Measurements from ENCODE around the gene LRRC46.

The LRRC46 gene

GRCh38 chr17:47869114-47869513 is 37.6 kb downstream of the LRRC46 start:
- Mint-ChIP-seq H3K27me3 (peaks cover 40% of the 10 kb centered on the region), H3K36me3 (ENCODE audit: low read depth) (no peaks in the 10 kb centered on the region), H3K4me3 (no peak overlapping the region)

GRCh38 chr17:47870056-47870455 is 38.6 kb downstream of the LRRC46 start:
- Mint-ChIP-seq H3K36me3 (ENCODE audit: low read depth) (no peaks in the 10 kb centered on the region), H3K4me3 (no peak overlapping the region), H3K27ac (no peak overlapping the region), H3K27me3 (peaks cover 49% of the 10 kb centered on the region), H3K9me3 (no peaks in the 10 kb centered on the region), H3K4me1 (ENCODE audit: low read depth) (peaks cover 2% of the 10 kb centered on the region)

More at GRCh38 chr17:47869114-47869513, 37.6 kb downstream of the LRRC46 start:
- H3K27ac Mint-ChIP-seq: no peak overlapping the region
- H3K9me3 Mint-ChIP-seq: no peaks in the 10 kb centered on the region
- peaks cover 6% of the 10 kb centered on the region for H3K4me1 Mint-ChIP-seq (ENCODE audit: low read depth)

GRCh38 chr17:47871048-47871447 is 39.6 kb downstream of the LRRC46 start:
- Mint-ChIP-seq H3K4me1 (ENCODE audit: low read depth) (no peaks in the 10 kb centered on the region), H3K9me3 (no peaks in the 10 kb centered on the region), H3K27ac (no peak overlapping the region), H3K36me3 (ENCODE audit: low read depth) (no peaks in the 10 kb centered on the region), H3K27me3 (peaks cover 54% of the 10 kb centered on the region), H3K4me3 (no peak overlapping the region)

GRCh38 chr17:47872019-47872650 is 40.7 kb downstream of the LRRC46 start:
- peaks cover 57% of the 10 kb centered on the region for H3K27me3 Mint-ChIP-seq
- H3K27ac Mint-ChIP-seq: no peak overlapping the region
- no peaks in the 10 kb centered on the region for H3K36me3 Mint-ChIP-seq (ENCODE audit: low read depth)
- H3K9me3 Mint-ChIP-seq: no peaks in the 10 kb centered on the region
- H3K4me3 Mint-ChIP-seq: no peak overlapping the region
- no peaks in the 10 kb centered on the region for H3K4me1 Mint-ChIP-seq (ENCODE audit: low read depth)

- Mint-ChIP-seq H3K27ac (no peak overlapping the region), H3K4me3 (no peak overlapping the region), H3K4me1 (ENCODE audit: low read depth) (no peaks in the 10 kb centered on the region), H3K36me3 (ENCODE audit: low read depth) (no peaks in the 10 kb centered on the region), H3K27me3 (peaks cover 56% of the 10 kb centered on the region), H3K9me3 (no peaks in the 10 kb centered on the region)
Observed at GRCh38 chr17:47872651-47873161, 41.2 kb downstream of the LRRC46 start.

- Mint-ChIP-seq H3K27me3 (peaks cover 56% of the 10 kb centered on the region), H3K9me3 (no peaks in the 10 kb centered on the region), H3K27ac (no peak overlapping the region), H3K4me3 (no peak overlapping the region), H3K4me1 (ENCODE audit: low read depth) (no peaks in the 10 kb centered on the region), H3K36me3 (ENCODE audit: low read depth) (no peaks in the 10 kb centered on the region)
Observed at GRCh38 chr17:47873200-47874090, 42.0 kb downstream of the LRRC46 start.

GRCh38 chr17:47875011-47875985 is 43.8 kb downstream of the LRRC46 start:
- Mint-ChIP-seq H3K27ac (no peak overlapping the region), H3K36me3 (ENCODE audit: low read depth) (no peaks in the 10 kb centered on the region), H3K4me1 (ENCODE audit: low read depth) (peaks cover 6% of the 10 kb centered on the region), H3K9me3 (no peaks in the 10 kb centered on the region), H3K4me3 (no peak overlapping the region), H3K27me3 (peaks cover 55% of the 10 kb centered on the region)

- no peak overlapping the region for H3K27ac Mint-ChIP-seq
- H3K27me3 Mint-ChIP-seq: peaks cover 37% of the 10 kb centered on the region
- H3K36me3 Mint-ChIP-seq (ENCODE audit: low read depth): no peaks in the 10 kb centered on the region
- H3K4me3 Mint-ChIP-seq: no peak overlapping the region
- no peaks in the 10 kb centered on the region for H3K9me3 Mint-ChIP-seq
- H3K4me1 Mint-ChIP-seq (ENCODE audit: low read depth): peaks cover 6% of the 10 kb centered on the region
Observed at GRCh38 chr17:47877368-47878034, 46.0 kb downstream of the LRRC46 start.

- Mint-ChIP-seq H3K4me1 (ENCODE audit: low read depth) (peaks cover 8% of the 10 kb centered on the region), H3K27me3 (peaks cover 32% of the 10 kb centered on the region), H3K36me3 (ENCODE audit: low read depth) (no peaks in the 10 kb centered on the region), H3K9me3 (no peaks in the 10 kb centered on the region), H3K27ac (no peak overlapping the region), H3K4me3 (no peak overlapping the region)
Observed at GRCh38 chr17:47878203-47879027, 46.9 kb downstream of the LRRC46 start.

- H3K27me3 Mint-ChIP-seq: peaks cover 25% of the 10 kb centered on the region
- peaks cover 9% of the 10 kb centered on the region for H3K4me1 Mint-ChIP-seq (ENCODE audit: low read depth)
- no peak overlapping the region for H3K27ac Mint-ChIP-seq
- H3K4me3 Mint-ChIP-seq: no peak overlapping the region
- no peaks in the 10 kb centered on the region for H3K9me3 Mint-ChIP-seq
- no peaks in the 10 kb centered on the region for H3K36me3 Mint-ChIP-seq (ENCODE audit: low read depth)
Observed at GRCh38 chr17:47879028-47879585, 47.6 kb downstream of the LRRC46 start.

- Mint-ChIP-seq H3K4me1 (ENCODE audit: low read depth) (peaks cover 9% of the 10 kb centered on the region), H3K4me3 (no peak overlapping the region), H3K36me3 (ENCODE audit: low read depth) (no peaks in the 10 kb centered on the region), H3K27ac (no peak overlapping the region), H3K27me3 (peaks cover 18% of the 10 kb centered on the region), H3K9me3 (no peaks in the 10 kb centered on the region)
Observed at GRCh38 chr17:47879776-47880454, 48.4 kb downstream of the LRRC46 start.

- H3K9me3 Mint-ChIP-seq: no peaks in the 10 kb centered on the region
- no peaks in the 10 kb centered on the region for H3K36me3 Mint-ChIP-seq (ENCODE audit: low read depth)
- no peak overlapping the region for H3K4me3 Mint-ChIP-seq
- no peak overlapping the region for H3K27ac Mint-ChIP-seq
- H3K4me1 Mint-ChIP-seq (ENCODE audit: low read depth): peaks cover 14% of the 10 kb centered on the region
- H3K27me3 Mint-ChIP-seq: peaks cover 9% of the 10 kb centered on the region
Observed at GRCh38 chr17:47882247-47882646, 50.8 kb downstream of the LRRC46 start.

Data from stimulated activated naive CD8-positive, alpha-beta T cell treated with anti-CD3 and anti-CD28 coated beads, Interleukin-15, Interleukin-2, amounts not matched to agents 100 ng/mL and 50 ng/mL, for 24 hours (primary cell).